Activated naive CD4-positive, alpha-beta T cell treated with anti-CD3 and anti-CD28 coated beads for 36 hours (primary cell): Measurements from ENCODE around the gene CD82. TPM values are rescaled to one million over a fixed set of nuclear protein-coding genes. Genes with fewer than 3 reads are reported as not detected.

Source experiments
- CTCF ChIA-PET: fragments of 350-600 bp; sonication (Branson Sonifier 250); formaldehyde crosslinking; loops from one replicate; lab custom pipeline; 2021; ENCODE audit warnings: antibody characterized with exemption; lab: Charles Lee
- DNase-seq: peaks from one replicate; pipeline ENCODE4 v3.0.0-alpha.2; 2020
- H3K27ac Mint-ChIP-seq: one replicate; pipeline ENCODE4 v1.8.0; 2021; ENCODE audit warnings: mild to moderate bottlenecking, mixed read lengths
- H3K27me3 Mint-ChIP-seq: one replicate; pipeline ENCODE4 v1.8.0; 2021; ENCODE audit warnings: low read depth, mixed read lengths
- H3K36me3 Mint-ChIP-seq: one replicate; pipeline ENCODE4 v1.8.0; 2021; ENCODE audit warnings: low read depth, mixed read lengths
- H3K4me1 Mint-ChIP-seq: one replicate; pipeline ENCODE4 v1.8.0; 2021; ENCODE audit warnings: low read depth, mixed read lengths
- H3K4me3 Mint-ChIP-seq: one replicate; pipeline ENCODE4 v1.8.0; 2021; ENCODE audit warnings: mild to moderate bottlenecking, moderate library complexity, mixed read lengths
- H3K9me3 Mint-ChIP-seq: one replicate; pipeline ENCODE4 v1.8.0; 2021; ENCODE audit warnings: mixed read lengths
- intact Hi-C: fragments of 100-400 bp; cut with micrococcal nuclease; formaldehyde crosslinking; loops from one replicate; pipeline ENCODE4 v1.15.1; 2023
- total RNA-seq, 2 experiments: library from RNA; stranded (reverse); gene quantifications; one replicate each; pipeline ENCODE4 v1.2.3, GENCODE V29; 2021

Gene CD82
- total RNA-seq, 2 experiments from 2014 or later = 140 to 141 TPM

- Mint-ChIP-seq H3K36me3 (peaks cover 15% of the 10 kb centered on the region), H3K4me3 (no peak overlapping the region), H3K9me3 (no peaks in the 10 kb centered on the region), H3K27ac (no peak overlapping the region), H3K27me3 (no peaks in the 10 kb centered on the region), H3K4me1 (peaks cover 47% of the 10 kb centered on the region)
- intact Hi-C loops = no loop called here
- CTCF ChIA-PET = interaction anchor here (1.4 to 3.0 kb wide), 3 partner anchors 8 to 53 kb away, joined by 8 to 20 read pairs (median 16); no protein-coding TSS in a partner anchor
- peak; percentile 23 for DNase-seq
Measured at GRCh38 chr11:44564166-44564565, 1.3 kb upstream of the CD82 start.

- Mint-ChIP-seq H3K4me3 (peak overlapping the region; percentile 83), H3K9me3 (no peaks in the 10 kb centered on the region), H3K4me1 (peaks cover 47% of the 10 kb centered on the region), H3K27ac (peak overlapping the region; percentile 64), H3K27me3 (no peaks in the 10 kb centered on the region), H3K36me3 (peaks cover 18% of the 10 kb centered on the region)
- intact Hi-C loops = loop anchor here (1.0 to 5.0 kb wide), 4 partner anchors 33 to 1283 kb away; partner anchors contain the start of gene CRY2
- DNase-seq = no peak
- CTCF ChIA-PET = interaction anchor here (0.9 to 3.0 kb wide), 5 partner anchors 8 to 53 kb away, joined by 3 to 20 read pairs (median 10); no protein-coding TSS in a partner anchor
Measured at GRCh38 chr11:44564670-44565210, 723 bp upstream of the CD82 start.

DNA sequence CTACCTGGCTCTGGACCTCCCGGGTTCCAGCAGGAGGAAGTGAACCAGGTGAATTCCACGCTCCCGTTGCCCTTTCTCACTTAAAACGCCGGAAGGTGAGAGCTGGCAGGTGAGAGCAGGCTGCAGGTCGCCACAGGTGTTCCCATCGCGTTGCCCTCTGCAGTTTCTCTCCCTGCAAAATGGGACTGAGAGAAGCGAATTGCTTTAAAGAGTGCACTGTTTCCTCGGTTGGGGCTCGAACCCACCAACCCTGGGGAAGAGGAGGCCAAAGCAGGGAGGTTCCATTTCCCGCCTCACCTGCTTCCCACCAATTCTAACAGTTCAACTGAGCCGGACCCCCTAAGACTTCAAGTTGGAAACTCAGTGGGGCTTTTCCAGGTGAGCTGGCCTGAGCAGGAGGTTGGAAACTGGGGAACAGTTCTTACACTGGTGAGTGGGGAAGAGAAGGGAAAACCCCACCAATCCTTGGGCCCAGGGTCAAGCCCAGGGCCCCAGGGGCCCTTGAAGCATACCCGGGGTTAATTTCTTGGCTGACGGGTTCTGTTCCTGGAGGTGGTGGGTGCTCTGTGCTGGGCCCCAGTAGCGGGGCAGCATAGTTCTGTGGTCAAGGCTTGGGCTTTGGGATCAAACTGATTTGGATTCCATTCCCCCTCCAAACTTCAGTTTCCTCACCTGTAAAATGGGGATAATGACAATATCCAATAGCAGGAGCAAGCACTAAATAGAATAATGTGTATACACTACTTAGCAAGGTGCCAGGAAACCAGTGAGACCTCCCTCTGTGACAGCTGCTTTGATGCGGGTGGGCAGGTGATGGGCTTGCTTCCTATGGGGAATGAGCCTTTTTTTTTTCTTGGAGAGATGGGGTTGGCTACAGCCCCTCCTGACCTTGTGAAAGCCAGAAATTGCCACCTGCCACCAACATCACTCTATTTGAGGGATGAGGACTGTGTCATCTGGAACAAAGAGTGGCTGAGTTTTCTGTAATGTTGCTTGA, 788 bp downstream of the CD82 start:
- Mint-ChIP-seq H3K27me3 (no peaks in the 10 kb centered on the region), H3K36me3 (peaks cover 28% of the 10 kb centered on the region), H3K4me3 (peak overlapping the region; percentile 83), H3K27ac (peak overlapping the region; percentile 93), H3K4me1 (peaks cover 56% of the 10 kb centered on the region), H3K9me3 (no peaks in the 10 kb centered on the region)
- intact Hi-C loops = loop anchor here (1.0 to 5.0 kb wide), 4 partner anchors 31 to 1281 kb away; partner anchors contain the start of gene CRY2
- CTCF ChIA-PET = interaction anchor here (1.0 to 3.0 kb wide), 7 partner anchors 10 to 66 kb away, joined by 3 to 20 read pairs (median 7); no protein-coding TSS in a partner anchor
- peak; percentile 32 for DNase-seq

GRCh38 chr11:44566952-44567875, 1.8 kb downstream of the CD82 start:
- peak overlapping the region; percentile 93 for H3K27ac Mint-ChIP-seq
- peak; percentile 70 for DNase-seq
- intact Hi-C loops = loop anchor here (5.0 kb wide), 1 partner anchor 1280 kb away; the partner anchor contains the start of gene CRY2
- no peaks in the 10 kb centered on the region for H3K27me3 Mint-ChIP-seq
- CTCF ChIA-PET = interaction anchor here (1.0 to 2.9 kb wide), 3 partner anchors 48 to 54 kb away, joined by 4 to 10 read pairs (median 7); no protein-coding TSS in a partner anchor
- no peaks in the 10 kb centered on the region for H3K9me3 Mint-ChIP-seq
- peaks cover 29% of the 10 kb centered on the region for H3K36me3 Mint-ChIP-seq
- H3K4me3 Mint-ChIP-seq = peak overlapping the region; percentile 83
- H3K4me1 Mint-ChIP-seq = peaks cover 58% of the 10 kb centered on the region

DNA sequence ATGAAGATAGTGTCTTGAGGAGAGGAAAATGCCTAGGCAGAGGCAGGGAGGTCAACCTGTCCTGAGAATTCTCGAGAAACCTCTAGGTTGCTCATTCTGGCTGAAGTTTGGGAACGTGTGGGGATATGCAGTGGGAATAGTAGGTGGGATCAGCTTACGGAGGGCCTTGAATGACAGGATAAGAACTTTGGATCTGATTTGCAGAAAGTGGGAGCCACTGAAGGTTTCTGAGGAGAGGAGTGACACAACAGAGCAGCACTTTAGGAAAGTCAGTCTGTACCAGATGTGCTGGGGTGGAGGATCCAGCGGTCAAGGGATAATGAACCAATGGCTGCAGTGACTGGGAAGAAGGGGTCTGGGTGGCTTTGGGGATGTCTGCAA, 2.4 kb downstream of the CD82 start:
- CTCF ChIA-PET = interaction anchor here (1.9 kb wide), 1 partner anchor 50 kb away, joined by 7 read pairs; no protein-coding TSS in a partner anchor

GRCh38 chr11:44568331-44568657, 2.8 kb downstream of the CD82 start:
- H3K27me3 Mint-ChIP-seq = no peaks in the 10 kb centered on the region
- no peaks in the 10 kb centered on the region for H3K9me3 Mint-ChIP-seq
- H3K4me3 Mint-ChIP-seq = peak overlapping the region; percentile 83
- H3K36me3 Mint-ChIP-seq = peaks cover 35% of the 10 kb centered on the region
- CTCF ChIA-PET = interaction anchor here (1.0 to 1.6 kb wide), 7 partner anchors 9 to 64 kb away, joined by 4 to 9 read pairs (median 5); no protein-coding TSS in a partner anchor
- peak overlapping the region; percentile 93 for H3K27ac Mint-ChIP-seq
- H3K4me1 Mint-ChIP-seq = peaks cover 69% of the 10 kb centered on the region
- intact Hi-C loops = loop anchor here (2.0 to 5.0 kb wide), 5 partner anchors 113 to 1279 kb away; partner anchors contain the start of genes CRY2, PRDM11 and TSPAN18
- peak; percentile 14 for DNase-seq

More for the DNA sequence above, 2.4 kb downstream of the CD82 start:
- peaks cover 64% of the 10 kb centered on the region for H3K4me1 Mint-ChIP-seq
- no peaks in the 10 kb centered on the region for H3K9me3 Mint-ChIP-seq
- no peak for DNase-seq
- H3K27me3 Mint-ChIP-seq = no peaks in the 10 kb centered on the region
- H3K27ac Mint-ChIP-seq = peak overlapping the region; percentile 93
- H3K36me3 Mint-ChIP-seq = peaks cover 33% of the 10 kb centered on the region
- H3K4me3 Mint-ChIP-seq = peak overlapping the region; percentile 83
- intact Hi-C loops = loop anchor here (2.0 to 5.0 kb wide), 5 partner anchors 113 to 1279 kb away; partner anchors contain the start of genes CRY2, PRDM11 and TSPAN18

DNA sequence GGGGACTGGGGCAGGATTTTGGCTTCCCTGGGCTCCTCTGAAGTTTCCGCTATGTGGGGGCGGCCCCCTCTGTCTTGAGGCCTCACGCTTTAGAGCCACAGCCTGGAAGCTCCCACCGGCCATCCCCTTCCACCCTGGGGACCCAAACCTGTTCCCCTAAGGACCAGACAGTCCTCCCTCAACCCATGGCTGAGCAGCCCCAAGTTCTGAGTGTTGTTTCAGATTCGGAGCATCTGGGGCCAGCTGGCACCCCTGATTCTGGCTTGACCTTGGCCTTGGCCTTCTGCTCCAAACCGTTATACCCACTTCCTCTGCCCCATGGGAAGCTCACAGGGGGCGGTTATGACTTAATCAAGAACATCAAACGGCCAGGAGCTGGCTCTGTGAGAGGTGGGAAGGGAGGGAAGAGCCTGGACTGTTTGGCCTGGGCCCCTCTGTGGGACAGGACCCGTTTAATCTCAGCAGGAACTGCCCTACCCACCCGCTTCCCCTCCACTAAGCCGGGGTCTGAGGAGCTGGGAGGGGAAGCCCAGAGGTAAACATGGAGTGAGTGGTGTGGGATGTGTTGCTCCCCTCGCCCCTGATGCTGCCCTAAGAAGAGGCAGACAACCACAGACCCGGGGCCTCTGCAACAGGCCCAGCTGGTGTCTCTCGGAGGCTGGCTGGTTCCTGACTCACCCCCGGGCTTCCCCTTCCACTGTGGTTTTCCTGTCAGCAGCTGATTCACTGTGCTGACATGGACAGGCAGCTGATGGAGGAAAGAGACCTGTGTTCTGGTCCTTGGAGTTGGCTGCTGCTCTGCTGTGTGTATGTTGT, 3.4 kb downstream of the CD82 start:
- Mint-ChIP-seq H3K4me3 (peak overlapping the region; percentile 83), H3K27me3 (no peaks in the 10 kb centered on the region), H3K27ac (peak overlapping the region; percentile 93), H3K4me1 (peaks cover 72% of the 10 kb centered on the region), H3K9me3 (no peaks in the 10 kb centered on the region), H3K36me3 (peaks cover 35% of the 10 kb centered on the region)
- CTCF ChIA-PET = interaction anchor here (1.0 to 1.6 kb wide), 9 partner anchors 9 to 63 kb away, joined by 3 to 9 read pairs (median 5); no protein-coding TSS in a partner anchor
- intact Hi-C loops = loop anchor here (1.0 to 5.0 kb wide), 8 partner anchors 27 to 1278 kb away; partner anchors contain the start of genes CRY2, PRDM11 and TSPAN18
- DNase-seq = peak; percentile 97

DNA sequence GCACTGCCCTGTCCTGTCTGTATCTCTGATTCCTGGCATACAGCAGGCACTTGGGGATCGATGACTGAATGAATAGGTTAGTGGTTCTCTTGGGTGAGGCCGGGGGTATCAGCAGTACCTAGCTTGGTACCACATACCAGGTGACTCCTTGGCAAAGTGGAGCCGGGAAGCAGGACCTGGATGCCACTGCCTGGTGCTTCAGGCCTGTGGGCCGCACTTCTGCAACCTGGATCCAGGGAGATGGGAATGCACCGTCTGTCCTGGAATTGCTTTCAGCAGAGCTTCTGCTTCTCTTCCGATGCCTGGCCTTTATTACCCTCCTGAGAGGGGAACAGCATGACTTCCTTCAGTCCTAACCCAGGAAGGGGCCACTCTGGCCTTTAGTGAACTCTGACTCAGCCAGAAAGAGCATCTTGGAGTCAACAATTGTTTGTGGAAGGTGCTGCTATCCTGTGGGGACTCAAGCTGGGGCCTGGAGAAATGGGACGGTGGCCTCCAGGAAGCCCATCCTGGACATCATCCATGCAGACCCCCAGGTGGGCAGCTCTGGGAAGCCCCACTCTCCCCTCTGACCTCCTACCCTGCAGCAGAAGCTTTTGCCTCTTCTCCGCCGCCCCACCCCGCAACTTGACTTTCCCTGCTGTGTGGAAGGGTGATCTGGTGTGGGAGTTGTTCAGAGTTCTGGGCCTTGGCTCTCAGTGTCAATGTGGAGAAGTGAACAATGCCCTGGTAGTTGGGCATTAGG, 5.1 kb downstream of the CD82 start:
- peak overlapping the region; percentile 93 for H3K27ac Mint-ChIP-seq
- H3K36me3 Mint-ChIP-seq = peaks cover 35% of the 10 kb centered on the region

DNA sequence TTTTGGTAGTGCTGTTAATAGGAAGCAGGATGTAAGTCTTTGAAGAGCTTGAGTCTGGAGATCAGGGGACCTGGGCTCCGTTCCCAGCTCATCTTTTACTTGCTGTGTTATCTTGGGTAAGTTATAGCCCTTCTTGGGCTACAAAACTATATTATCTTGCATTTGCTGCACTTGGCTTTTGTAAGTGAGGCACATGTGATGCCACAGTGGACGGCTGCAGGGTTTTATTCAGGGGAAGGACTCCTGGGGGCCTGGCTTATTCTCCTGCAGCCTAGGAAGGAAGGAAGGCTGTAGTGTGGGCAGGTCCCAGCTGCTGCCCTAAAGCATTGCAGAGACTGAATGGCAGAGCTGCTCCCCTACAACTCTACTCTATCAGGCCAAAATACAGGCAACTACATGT, 6.4 kb downstream of the CD82 start:
- H3K27me3 Mint-ChIP-seq = no peaks in the 10 kb centered on the region
- peak overlapping the region; percentile 96 for H3K27ac Mint-ChIP-seq
- no peaks in the 10 kb centered on the region for H3K9me3 Mint-ChIP-seq
- intact Hi-C loops = no loop called here
- CTCF ChIA-PET = interaction anchor here (1.9 to 3.4 kb wide), 3 partner anchors 12 to 45 kb away, joined by 6 to 18 read pairs (median 14); no protein-coding TSS in a partner anchor
- H3K4me3 Mint-ChIP-seq = peak overlapping the region; percentile 13
- H3K4me1 Mint-ChIP-seq = peaks cover 90% of the 10 kb centered on the region
- DNase-seq = no peak
- peaks cover 35% of the 10 kb centered on the region for H3K36me3 Mint-ChIP-seq

More for the DNA sequence above, 5.1 kb downstream of the CD82 start:
- DNase-seq = no peak
- intact Hi-C loops = no loop called here
- Mint-ChIP-seq H3K27me3 (no peaks in the 10 kb centered on the region), H3K4me1 (peaks cover 80% of the 10 kb centered on the region), H3K9me3 (no peaks in the 10 kb centered on the region), H3K4me3 (peak overlapping the region; percentile 83)
- CTCF ChIA-PET = interaction anchor here (0.5 to 3.4 kb wide), 6 partner anchors 11 to 47 kb away, joined by 3 to 18 read pairs (median 4); no protein-coding TSS in a partner anchor

DNA sequence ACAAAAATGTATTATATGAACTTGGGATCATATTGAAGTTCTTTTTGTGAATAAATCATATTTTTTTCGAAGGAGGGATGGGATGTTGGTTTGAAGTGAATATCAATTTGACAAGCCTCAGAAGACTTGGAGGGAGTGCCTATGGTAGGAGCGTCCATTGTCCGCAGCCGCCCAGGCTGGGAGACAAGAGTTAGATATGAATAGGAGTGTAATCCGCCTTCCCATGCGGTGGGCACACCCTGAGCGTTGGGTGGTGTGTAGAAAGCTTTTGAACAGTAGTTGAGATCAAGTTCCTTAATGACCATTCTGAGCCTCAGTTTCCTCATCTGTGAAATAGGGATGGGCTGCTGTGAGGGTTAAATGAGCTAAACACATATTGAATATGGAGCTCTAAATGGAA, 7.0 kb downstream of the CD82 start:
- Mint-ChIP-seq H3K4me1 (peaks cover 90% of the 10 kb centered on the region), H3K36me3 (peaks cover 34% of the 10 kb centered on the region), H3K4me3 (no peak overlapping the region), H3K27ac (peak overlapping the region; percentile 96), H3K9me3 (no peaks in the 10 kb centered on the region), H3K27me3 (no peaks in the 10 kb centered on the region)
- no peak for DNase-seq
- intact Hi-C loops = no loop called here
- CTCF ChIA-PET = interaction anchor here (1.9 to 3.4 kb wide), 3 partner anchors 12 to 45 kb away, joined by 6 to 18 read pairs (median 14); no protein-coding TSS in a partner anchor
